ENCODE data around the gene VPS37B.
"Not testable (repeated sequence)": the region's sequence is repeated elsewhere in the genome, so short reads cannot be mapped to it uniquely, and the experiment has no call there.

VPS37B gene

DNA sequence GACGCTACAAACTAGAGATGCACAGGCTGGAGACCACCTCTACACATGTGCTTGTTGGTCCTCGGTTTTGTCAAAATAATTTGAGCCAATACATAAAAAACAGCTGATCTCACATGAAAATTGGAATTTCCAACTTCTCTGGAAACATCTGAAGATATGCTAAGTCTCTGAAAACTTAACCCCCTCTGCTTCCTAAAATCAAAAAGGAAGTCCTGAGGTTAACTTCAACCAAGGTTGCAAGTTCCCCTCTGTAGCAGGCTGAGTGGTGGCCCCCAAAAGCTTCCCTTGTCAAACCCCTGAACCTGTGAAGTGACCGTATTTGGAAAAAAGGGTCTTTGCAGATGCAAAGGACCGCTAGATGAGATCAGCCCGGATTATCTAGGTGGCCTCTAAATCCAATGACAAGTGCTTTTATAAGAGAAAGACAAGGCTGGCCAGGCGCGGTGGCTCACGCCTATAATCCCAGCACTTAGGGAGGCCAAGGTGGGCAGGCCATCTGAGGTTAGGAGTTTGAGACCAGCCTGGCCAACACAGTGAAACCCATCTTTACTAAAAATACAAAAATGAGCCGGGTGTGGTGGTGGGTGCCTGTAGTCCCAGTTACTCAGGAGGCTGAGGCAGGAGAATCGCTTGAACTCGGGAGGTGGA lies 32.0 kb upstream of the VPS37B start:
- Histone ChIP-seq H3K9ac (ENCODE audit: insufficient read length, low read depth) (no peak overlapping the region), H3K4me3 (ENCODE audit: insufficient read length, low read depth) (no peak overlapping the region), H3K4me1 (ENCODE audit: insufficient read depth, insufficient read length) (peaks cover 2% of the 10 kb centered on the region), H3K9me3 (ENCODE audit: insufficient read depth, low read length) (no peaks in the 10 kb centered on the region), H3K27me3 (ENCODE audit: insufficient read depth, insufficient read length) (no peaks in the 10 kb centered on the region), H3K36me3 (ENCODE audit: insufficient read depth, insufficient read length, low read length) (no peaks in the 10 kb centered on the region)
- TF ChIP-seq SUZ12 (IDR thresholded peaks at IDR 0.05; ENCODE audit: extremely low read depth, insufficient read depth, insufficient read length) = no peak
- no peak for DNase-seq (ENCODE audit: low read depth, low spot score)

DNA sequence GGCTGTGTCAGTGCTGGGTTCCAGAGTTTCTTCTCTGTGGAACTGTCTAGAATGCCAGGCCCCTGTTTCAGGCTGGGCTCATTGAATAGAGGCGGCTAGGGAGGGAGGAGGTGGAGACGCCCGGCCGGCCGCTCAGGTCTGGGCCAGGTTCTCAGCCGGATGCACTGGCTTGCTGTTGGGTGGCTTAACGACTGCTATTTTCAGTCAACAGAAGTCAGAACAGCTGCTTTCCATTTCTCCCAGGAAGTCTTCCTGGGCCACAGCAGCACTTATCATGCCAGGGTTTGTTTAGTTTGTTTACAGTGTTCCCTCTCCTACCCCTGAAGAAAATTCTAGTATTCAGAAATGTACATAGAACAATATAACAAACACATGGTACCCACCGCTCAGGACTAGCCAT lies 26.0 kb upstream of the VPS37B start:
- TF ChIP-seq YY1 (IDR thresholded peaks at IDR 0.05; ENCODE audit: insufficient read depth, insufficient read length) (no peak), ZNF274 (IDR thresholded peaks at IDR 0.05; ENCODE audit: low read depth, low read length) (no peak), SUZ12 (IDR thresholded peaks at IDR 0.05; ENCODE audit: extremely low read depth, insufficient read depth, insufficient read length) (no peak)
- H3K4me3 ChIP-seq (ENCODE audit: insufficient read length, low read depth) = no peak overlapping the region
- no peak for DNase-seq (ENCODE audit: low read depth, low spot score)
- H3K36me3 ChIP-seq (ENCODE audit: insufficient read depth, insufficient read length, low read length) = no peaks in the 10 kb centered on the region
- peaks cover 5% of the 10 kb centered on the region for H3K4me1 ChIP-seq (ENCODE audit: insufficient read depth, insufficient read length)
- no peak overlapping the region for H3K9ac ChIP-seq (ENCODE audit: insufficient read length, low read depth)
- H3K9me3 ChIP-seq (ENCODE audit: insufficient read depth, low read length) = no peaks in the 10 kb centered on the region
- no peaks in the 10 kb centered on the region for H3K27me3 ChIP-seq (ENCODE audit: insufficient read depth, insufficient read length)

DNA sequence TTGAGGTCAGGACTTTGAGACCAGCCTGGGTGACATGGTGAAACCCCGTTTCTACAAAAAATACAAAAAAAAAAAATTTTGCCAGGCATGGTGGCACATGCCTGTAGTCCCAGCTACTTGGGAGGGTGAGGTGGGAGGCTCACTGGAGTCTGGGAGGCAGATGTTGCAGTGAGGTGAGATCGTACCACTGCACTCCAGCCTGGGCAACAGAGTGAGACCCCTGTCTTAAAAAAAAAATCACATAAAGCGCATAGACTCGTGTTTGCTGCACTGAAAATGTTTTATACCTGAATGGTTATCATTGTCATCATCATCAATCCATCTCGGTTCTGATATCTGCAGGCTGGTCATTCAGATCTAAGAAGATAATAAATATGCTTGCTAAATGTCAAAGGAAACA lies 24.8 kb upstream of the VPS37B start:
- Histone ChIP-seq H3K27me3 (ENCODE audit: insufficient read depth, insufficient read length) (no peaks in the 10 kb centered on the region), H3K9ac (ENCODE audit: insufficient read length, low read depth) (no peak overlapping the region), H3K36me3 (ENCODE audit: insufficient read depth, insufficient read length, low read length) (no peaks in the 10 kb centered on the region), H3K4me1 (ENCODE audit: insufficient read depth, insufficient read length) (peaks cover 5% of the 10 kb centered on the region), H3K4me3 (ENCODE audit: insufficient read length, low read depth) (no peak overlapping the region), H3K9me3 (ENCODE audit: insufficient read depth, low read length) (no peaks in the 10 kb centered on the region)
- DNase-seq (ENCODE audit: low read depth, low spot score) = no peak
- TF ChIP-seq YY1 (IDR thresholded peaks at IDR 0.05; ENCODE audit: insufficient read depth, insufficient read length) (no peak), SUZ12 (IDR thresholded peaks at IDR 0.05; ENCODE audit: extremely low read depth, insufficient read depth, insufficient read length) (no peak), ZNF274 (IDR thresholded peaks at IDR 0.05; ENCODE audit: low read depth, low read length) (no peak)

DNA sequence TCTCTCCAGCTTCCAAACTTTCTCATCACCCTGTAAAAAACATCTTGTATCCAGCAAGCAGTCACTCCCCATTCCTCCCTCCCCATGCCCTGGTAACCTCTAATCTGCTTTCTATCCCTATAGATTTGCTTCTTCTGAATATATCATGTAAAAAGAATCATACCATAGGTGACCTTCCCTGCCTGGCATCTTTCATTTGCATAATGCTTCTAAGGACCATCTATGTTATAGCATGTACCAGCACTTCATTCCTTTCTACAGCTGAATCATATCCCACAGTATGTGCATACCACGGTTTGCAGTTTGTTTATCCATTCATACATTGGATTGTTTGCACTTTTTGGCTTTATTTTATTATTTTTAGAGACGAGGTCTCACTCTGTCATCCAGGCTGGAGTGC lies 22.9 kb upstream of the VPS37B start:
- no peaks in the 10 kb centered on the region for H3K27me3 ChIP-seq (ENCODE audit: insufficient read depth, insufficient read length)
- H3K9ac ChIP-seq (ENCODE audit: insufficient read length, low read depth) = no peak overlapping the region
- no peaks in the 10 kb centered on the region for H3K9me3 ChIP-seq (ENCODE audit: insufficient read depth, low read length)
- H3K4me1 ChIP-seq (ENCODE audit: insufficient read depth, insufficient read length) = peaks cover 5% of the 10 kb centered on the region
- no peak overlapping the region for H3K4me3 ChIP-seq (ENCODE audit: insufficient read length, low read depth)
- TF ChIP-seq YY1 (IDR thresholded peaks at IDR 0.05; ENCODE audit: insufficient read depth, insufficient read length) (no peak), ZNF274 (IDR thresholded peaks at IDR 0.05; ENCODE audit: low read depth, low read length) (no peak), SUZ12 (IDR thresholded peaks at IDR 0.05; ENCODE audit: extremely low read depth, insufficient read depth, insufficient read length) (no peak)
- H3K36me3 ChIP-seq (ENCODE audit: insufficient read depth, insufficient read length, low read length) = no peaks in the 10 kb centered on the region
- DNase-seq (ENCODE audit: low read depth, low spot score) = no peak

DNA sequence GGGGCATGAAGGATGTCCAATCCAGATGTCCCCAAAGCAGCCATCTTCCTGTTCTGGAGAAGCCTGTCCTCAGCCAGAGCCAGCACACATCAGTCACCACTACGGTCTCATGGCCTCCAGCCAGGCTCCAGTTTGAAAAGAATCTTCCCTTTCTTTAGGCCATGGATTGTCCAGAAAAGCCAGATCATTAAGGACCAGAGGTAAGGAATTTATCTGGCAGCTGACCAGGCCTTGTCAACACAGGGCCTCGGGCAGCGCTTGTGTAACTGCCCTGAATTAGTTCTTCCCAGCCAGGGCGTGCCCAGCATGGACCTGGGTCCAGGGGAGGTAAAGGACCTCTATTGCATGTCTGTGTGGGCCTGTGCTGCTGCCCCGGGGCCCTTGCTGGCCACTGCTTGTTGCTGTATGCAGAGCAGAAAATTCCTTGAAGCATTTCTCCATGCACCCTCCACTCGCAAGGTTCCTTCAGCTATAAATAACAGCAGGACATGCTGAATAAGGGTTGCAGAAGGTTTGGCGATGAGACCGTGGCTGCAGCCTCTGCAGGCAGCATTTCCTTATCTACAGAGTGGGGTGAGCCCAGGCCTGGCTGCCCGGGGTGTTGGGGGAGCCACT lies 21.7 kb upstream of the VPS37B start:
- H3K36me3 ChIP-seq (ENCODE audit: insufficient read depth, insufficient read length, low read length) = no peaks in the 10 kb centered on the region
- TF ChIP-seq YY1 (IDR thresholded peaks at IDR 0.05; ENCODE audit: insufficient read depth, insufficient read length) (no peak), SUZ12 (IDR thresholded peaks at IDR 0.05; ENCODE audit: extremely low read depth, insufficient read depth, insufficient read length) (no peak), ZNF274 (IDR thresholded peaks at IDR 0.05; ENCODE audit: low read depth, low read length) (no peak)
- DNase-seq (ENCODE audit: low read depth, low spot score) = no peak
- H3K4me1 ChIP-seq (ENCODE audit: insufficient read depth, insufficient read length) = peaks cover 5% of the 10 kb centered on the region
- H3K4me3 ChIP-seq (ENCODE audit: insufficient read length, low read depth) = no peak overlapping the region
- no peak overlapping the region for H3K9ac ChIP-seq (ENCODE audit: insufficient read length, low read depth)
- no peaks in the 10 kb centered on the region for H3K27me3 ChIP-seq (ENCODE audit: insufficient read depth, insufficient read length)
- no peaks in the 10 kb centered on the region for H3K9me3 ChIP-seq (ENCODE audit: insufficient read depth, low read length)

DNA sequence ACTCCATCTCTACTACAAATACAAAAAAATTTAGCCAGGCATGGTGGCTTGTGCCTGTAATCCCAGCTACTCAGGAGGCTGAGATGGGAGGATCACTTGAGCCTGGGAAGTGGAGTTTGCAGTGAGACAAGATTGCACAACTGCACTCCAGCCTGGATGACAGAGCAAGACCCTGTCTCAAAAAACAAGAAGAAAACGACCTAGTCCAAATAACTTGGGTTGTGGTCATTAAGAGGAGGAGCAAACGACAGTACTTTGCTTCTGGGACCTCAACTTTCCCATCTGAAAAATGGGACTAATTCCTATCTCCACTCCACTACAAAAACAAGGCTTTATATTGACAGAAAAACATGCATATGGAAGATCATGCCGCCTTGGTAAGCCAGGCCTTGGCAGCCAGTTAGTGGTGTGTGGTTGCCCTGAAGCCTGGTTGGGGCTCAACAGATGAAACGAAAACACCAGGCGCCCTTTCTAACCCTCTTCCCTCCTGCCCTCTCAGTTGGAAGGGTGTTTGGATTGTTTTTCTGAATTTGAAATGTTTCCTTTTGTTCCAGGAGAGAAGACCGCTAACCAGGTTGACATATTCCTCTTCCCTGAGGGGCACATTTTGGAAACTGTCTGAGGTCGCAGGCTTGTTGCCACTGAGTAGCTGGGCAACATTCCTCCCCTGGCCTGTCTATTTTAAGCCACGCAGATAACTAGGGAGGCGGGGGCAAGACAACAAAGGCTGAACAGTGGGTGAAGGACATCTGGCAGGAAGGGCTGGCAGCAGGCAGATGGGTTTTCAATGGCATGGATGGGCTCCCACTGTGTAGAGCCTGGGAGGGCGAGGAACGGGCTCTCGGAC lies 13.7 kb upstream of the VPS37B start:
- no peaks in the 10 kb centered on the region for H3K27me3 ChIP-seq (ENCODE audit: insufficient read depth, insufficient read length)
- no peaks in the 10 kb centered on the region for H3K9me3 ChIP-seq (ENCODE audit: insufficient read depth, low read length)
- DNase-seq (ENCODE audit: low read depth, low spot score) = no peak
- H3K9ac ChIP-seq (ENCODE audit: insufficient read length, low read depth) = no peak overlapping the region
- no peaks in the 10 kb centered on the region for H3K36me3 ChIP-seq (ENCODE audit: insufficient read depth, insufficient read length, low read length)
- TF ChIP-seq SUZ12 (IDR thresholded peaks at IDR 0.05; ENCODE audit: extremely low read depth, insufficient read depth, insufficient read length) (no peak), YY1 (IDR thresholded peaks at IDR 0.05; ENCODE audit: insufficient read depth, insufficient read length) (no peak), ZNF274 (IDR thresholded peaks at IDR 0.05; ENCODE audit: low read depth, low read length) (no peak)
- no peak overlapping the region for H3K4me3 ChIP-seq (ENCODE audit: insufficient read length, low read depth)
- H3K4me1 ChIP-seq (ENCODE audit: insufficient read depth, insufficient read length) = no peaks in the 10 kb centered on the region

DNA sequence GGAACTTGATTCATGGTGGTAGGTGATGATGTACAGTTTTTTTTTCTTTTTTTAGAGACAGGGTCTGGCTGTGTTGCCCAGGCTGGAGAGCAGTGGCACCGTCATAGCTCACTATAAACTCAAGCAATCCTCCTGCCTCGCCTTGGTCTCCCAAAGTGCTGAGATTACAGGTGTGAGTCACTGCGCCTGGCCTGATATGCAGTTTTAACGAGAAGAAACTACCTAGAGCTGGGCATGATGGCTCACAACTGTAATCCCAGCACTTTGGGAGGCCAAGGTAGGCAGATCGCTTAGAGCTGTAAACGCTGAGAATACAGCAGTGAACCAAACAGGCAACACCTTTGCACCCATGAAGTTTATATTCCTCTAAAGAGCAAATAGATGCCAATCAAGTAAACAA lies 13.0 kb upstream of the VPS37B start:
- no peaks in the 10 kb centered on the region for H3K36me3 ChIP-seq (ENCODE audit: insufficient read depth, insufficient read length, low read length)
- H3K4me3 ChIP-seq (ENCODE audit: insufficient read length, low read depth) = no peak overlapping the region
- TF ChIP-seq ZNF274 (IDR thresholded peaks at IDR 0.05; ENCODE audit: low read depth, low read length) (no peak), YY1 (IDR thresholded peaks at IDR 0.05; ENCODE audit: insufficient read depth, insufficient read length) (no peak), SUZ12 (IDR thresholded peaks at IDR 0.05; ENCODE audit: extremely low read depth, insufficient read depth, insufficient read length) (no peak)
- H3K9me3 ChIP-seq (ENCODE audit: insufficient read depth, low read length) = no peaks in the 10 kb centered on the region
- H3K9ac ChIP-seq (ENCODE audit: insufficient read length, low read depth) = no peak overlapping the region
- no peaks in the 10 kb centered on the region for H3K27me3 ChIP-seq (ENCODE audit: insufficient read depth, insufficient read length)
- no peaks in the 10 kb centered on the region for H3K4me1 ChIP-seq (ENCODE audit: insufficient read depth, insufficient read length)
- no peak for DNase-seq (ENCODE audit: low read depth, low spot score)

DNA sequence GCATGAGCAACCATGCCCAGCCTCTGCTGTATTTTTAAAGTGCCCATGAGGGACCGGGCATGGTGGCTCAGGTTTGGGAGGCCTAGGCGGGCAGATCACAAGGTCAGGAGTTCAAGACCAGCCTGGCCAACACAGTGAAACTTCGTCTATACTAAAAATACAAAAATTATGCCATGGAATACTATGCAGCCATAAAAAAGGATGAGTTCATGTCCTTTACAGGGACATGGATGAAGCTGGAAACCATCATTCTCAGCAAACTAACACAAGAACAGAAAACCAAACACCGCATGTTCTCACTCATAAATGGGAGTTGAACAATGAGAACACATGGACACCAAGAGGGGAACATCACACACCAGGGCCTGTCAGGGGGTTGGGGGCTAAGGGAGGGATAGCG lies 9.3 kb upstream of the VPS37B start:
- not testable (repeated sequence) for H3K36me3 ChIP-seq (ENCODE audit: insufficient read depth, insufficient read length, low read length); DNase-seq (ENCODE audit: low read depth, low spot score); H3K9me3 ChIP-seq (ENCODE audit: insufficient read depth, low read length); H3K4me3 ChIP-seq (ENCODE audit: insufficient read length, low read depth); H3K9ac ChIP-seq (ENCODE audit: insufficient read length, low read depth); H3K4me1 ChIP-seq (ENCODE audit: insufficient read depth, insufficient read length); H3K27me3 ChIP-seq (ENCODE audit: insufficient read depth, insufficient read length)
